ENCODE data around the gene SPAG5. TPM values are rescaled to one million over a fixed set of nuclear protein-coding genes. Genes with fewer than 3 reads are reported as not detected.

The SPAG5 gene
- total and polyA plus RNA-seq, 2 experiments from 2014 or later: 27.0 to 52.7 TPM

- Histone ChIP-seq H3K27me3 (no peaks in the 10 kb centered on the region), H3K4me3 (no peak overlapping the region), H3K36me3 (peaks cover 50% of the 10 kb centered on the region), H3K27ac (no peak overlapping the region), H3K9me3 (ENCODE audit: low read depth) (no peaks in the 10 kb centered on the region), H3K4me1 (ENCODE audit: low read depth) (peaks cover 12% of the 10 kb centered on the region)
- TF ChIP-seq, protein P1, sequence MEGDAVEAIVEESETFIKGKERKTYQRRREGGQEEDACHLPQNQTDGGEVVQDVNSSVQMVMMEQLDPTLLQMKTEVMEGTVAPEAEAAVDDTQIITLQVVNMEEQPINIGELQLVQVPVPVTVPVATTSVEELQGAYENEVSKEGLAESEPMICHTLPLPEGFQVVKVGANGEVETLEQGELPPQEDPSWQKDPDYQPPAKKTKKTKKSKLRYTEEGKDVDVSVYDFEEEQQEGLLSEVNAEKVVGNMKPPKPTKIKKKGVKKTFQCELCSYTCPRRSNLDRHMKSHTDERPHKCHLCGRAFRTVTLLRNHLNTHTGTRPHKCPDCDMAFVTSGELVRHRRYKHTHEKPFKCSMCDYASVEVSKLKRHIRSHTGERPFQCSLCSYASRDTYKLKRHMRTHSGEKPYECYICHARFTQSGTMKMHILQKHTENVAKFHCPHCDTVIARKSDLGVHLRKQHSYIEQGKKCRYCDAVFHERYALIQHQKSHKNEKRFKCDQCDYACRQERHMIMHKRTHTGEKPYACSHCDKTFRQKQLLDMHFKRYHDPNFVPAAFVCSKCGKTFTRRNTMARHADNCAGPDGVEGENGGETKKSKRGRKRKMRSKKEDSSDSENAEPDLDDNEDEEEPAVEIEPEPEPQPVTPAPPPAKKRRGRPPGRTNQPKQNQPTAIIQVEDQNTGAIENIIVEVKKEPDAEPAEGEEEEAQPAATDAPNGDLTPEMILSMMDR (IDR thresholded peaks at IDR 0.05; ENCODE audit: low read depth, low read length): no peak
- no peak for DNase-seq (ENCODE audit: low read depth in 1 of 2, low spot score in 1 of 2)
These were observed 42.8 kb upstream of the SPAG5 start for GRCh38 chr17:28641579-28641978.

DNA sequence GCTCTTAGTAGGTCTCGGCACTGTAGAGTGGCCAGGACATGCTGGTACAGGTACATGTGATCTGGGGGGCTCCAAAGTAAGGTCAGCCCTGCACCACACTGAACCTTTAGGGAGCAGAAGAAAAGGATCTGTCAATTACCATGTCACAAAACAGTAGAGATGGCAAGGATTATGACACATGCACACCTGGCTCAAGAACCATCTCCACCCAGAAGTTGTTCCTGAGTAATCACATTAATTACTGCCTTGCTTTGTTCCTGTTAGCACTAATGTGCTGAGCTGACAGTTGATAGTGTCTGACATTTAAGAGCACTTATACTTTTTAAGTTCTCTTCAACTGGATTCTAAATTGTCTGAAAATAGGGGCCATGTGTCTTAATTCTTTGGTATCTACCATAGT lies 36.7 kb upstream of the SPAG5 start:
- DNase-seq (ENCODE audit: low read depth in 1 of 2, low spot score in 1 of 2): no peak
- H3K27ac ChIP-seq: no peak overlapping the region
- no peaks in the 10 kb centered on the region for H3K27me3 ChIP-seq
- H3K36me3 ChIP-seq: peaks cover 70% of the 10 kb centered on the region
- no peaks in the 10 kb centered on the region for H3K9me3 ChIP-seq (ENCODE audit: low read depth)
- TF ChIP-seq, protein P1 (IDR thresholded peaks at IDR 0.05; ENCODE audit: low read depth, low read length): no peak
- H3K4me1 ChIP-seq (ENCODE audit: low read depth): no peaks in the 10 kb centered on the region
- H3K4me3 ChIP-seq: no peak overlapping the region

DNA sequence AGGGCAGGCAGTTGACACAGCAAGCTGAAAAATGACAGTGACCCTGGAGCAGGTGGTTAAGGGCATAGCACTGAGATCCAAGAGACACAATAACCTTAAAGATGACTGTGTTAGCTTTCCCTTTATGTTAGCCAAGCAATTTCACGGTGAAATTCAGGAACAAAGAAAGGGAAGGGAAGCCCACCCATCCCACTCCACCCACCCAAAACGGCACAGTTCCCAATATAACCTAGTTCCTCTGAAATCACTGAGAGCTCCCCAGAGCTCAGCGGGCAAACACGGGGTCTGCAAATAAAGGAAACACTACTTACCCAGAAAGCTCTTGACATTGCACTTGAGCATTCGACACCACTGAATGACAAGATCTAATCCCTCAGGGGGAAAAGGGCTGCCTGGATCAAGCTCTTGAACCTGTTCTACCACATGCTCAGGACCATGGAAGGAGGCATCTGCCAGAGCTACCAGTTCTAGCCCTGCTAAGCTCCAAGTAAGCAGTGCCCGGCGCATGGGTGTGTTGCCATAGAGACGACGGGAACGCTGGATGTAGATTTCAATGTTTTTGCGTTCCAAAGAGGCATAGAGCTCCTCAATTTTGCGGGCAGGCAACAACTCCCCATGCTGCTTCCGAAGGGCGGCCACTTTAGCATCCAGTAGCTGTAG lies 35.5 kb upstream of the SPAG5 start:
- H3K4me1 ChIP-seq (ENCODE audit: low read depth): no peaks in the 10 kb centered on the region
- no peaks in the 10 kb centered on the region for H3K27me3 ChIP-seq
- no peak overlapping the region for H3K27ac ChIP-seq
- no peaks in the 10 kb centered on the region for H3K9me3 ChIP-seq (ENCODE audit: low read depth)
- H3K36me3 ChIP-seq: peaks cover 63% of the 10 kb centered on the region
- TF ChIP-seq, protein P1 (IDR thresholded peaks at IDR 0.05; ENCODE audit: low read depth, low read length): no peak
- no peak for DNase-seq (ENCODE audit: low read depth in 1 of 2, low spot score in 1 of 2)
- no peak overlapping the region for H3K4me3 ChIP-seq

- Histone ChIP-seq H3K4me3 (no peak overlapping the region), H3K4me1 (ENCODE audit: low read depth) (no peaks in the 10 kb centered on the region), H3K27ac (no peak overlapping the region), H3K36me3 (peaks cover 46% of the 10 kb centered on the region), H3K27me3 (no peaks in the 10 kb centered on the region), H3K9me3 (ENCODE audit: low read depth) (no peaks in the 10 kb centered on the region)
- TF ChIP-seq, protein P1 (IDR thresholded peaks at IDR 0.05; ENCODE audit: low read depth, low read length): no peak
- DNase-seq (ENCODE audit: low read depth in 1 of 2, low spot score in 1 of 2): no peak
These were observed 28.0 kb upstream of the SPAG5 start for GRCh38 chr17:28626818-28627217.

- H3K27ac ChIP-seq: no peak overlapping the region
- TF ChIP-seq, protein P1 (IDR thresholded peaks at IDR 0.05; ENCODE audit: low read depth, low read length): no peak
These were observed 25.3 kb upstream of the SPAG5 start for GRCh38 chr17:28624148-28624547.

More at GRCh38 chr17:28624148-28624547, 25.3 kb upstream of the SPAG5 start:
- no peak for DNase-seq (ENCODE audit: low read depth in 1 of 2, low spot score in 1 of 2)
- H3K4me1 ChIP-seq (ENCODE audit: low read depth): no peaks in the 10 kb centered on the region
- no peaks in the 10 kb centered on the region for H3K9me3 ChIP-seq (ENCODE audit: low read depth)
- H3K4me3 ChIP-seq: no peak overlapping the region
- no peaks in the 10 kb centered on the region for H3K27me3 ChIP-seq
- H3K36me3 ChIP-seq: peaks cover 53% of the 10 kb centered on the region
